Ascending aorta (tissue), 2 donors: ENCODE results near the gene TUBA4A. TPM values are rescaled to one million over a fixed set of nuclear protein-coding genes. Genes with fewer than 3 reads are reported as not detected.

ENCODE experiments used
- DNase-seq, 2 donors: peaks; one replicate each; pipeline ENCODE4 v3.0.0-alpha.2; 2019; ENCODE audit warnings: low spot score in 2 of 2
- H3K27ac ChIP-seq, 2 donors: fragments of 200-600 bp; sonication (generic); one replicate each; pipeline ENCODE4 v1.5.1; 2016 to 2017; ENCODE audit warnings: mild to moderate bottlenecking in 1 of 2
- H3K27me3 ChIP-seq: fragments of 200-600 bp; sonication (generic); one replicate; pipeline ENCODE4 v1.5.1; 2017
- H3K36me3 ChIP-seq, 2 donors: fragments of 200-600 bp; sonication (generic); one replicate each; pipeline ENCODE4 v1.5.1; 2016
- H3K4me1 ChIP-seq, 2 donors: fragments of 200-600 bp; sonication (generic); one replicate each; pipeline ENCODE4 v1.5.1; 2016 to 2017; ENCODE audit warnings: mild to moderate bottlenecking in 1 of 2
- H3K4me3 ChIP-seq, 2 donors: fragments of 200-600 bp; sonication (generic); one replicate each; pipeline ENCODE4 v1.5.1; 2016 to 2017; ENCODE audit warnings: mild to moderate bottlenecking in 1 of 2
- H3K9me3 ChIP-seq, 2 donors: fragments of 200-600 bp; sonication (generic); one replicate each; pipeline ENCODE4 v1.5.1; 2016
- intact Hi-C: fragments of 100-400 bp; cut with DNase I; formaldehyde crosslinking; loops from one replicate; pipeline ENCODE4 v1.15.1; 2023
- total RNA-seq: library from RNA; depleted of rRNA; stranded (reverse); fragments of >200 nt; gene quantifications from one replicate; pipeline ENCODE4 v1.1.0, GENCODE V29; 2016
- TF ChIP-seq, protein P1 (sequence below), 3 experiments: fragments of 200-600 bp in 2 of 3; fragments of 450-650 bp in 1 of 3; sonication (generic) in 2 of 3; IDR thresholded peaks; one replicate each; pipeline ENCODE4 v1.5.1; 2016 to 2019; ENCODE audit warnings: antibody characterized with exemption in 3 of 3, mild to moderate bottlenecking in 1 of 3, moderate library complexity in 1 of 3

The TUBA4A gene
- total RNA-seq, 1 donor from 2014 or later: 71.1 TPM

GRCh38 chr2:219216535-219216915, 37.2 kb downstream of the TUBA4A start:
- H3K36me3 ChIP-seq: peaks cover 44 to 59% of the 10 kb centered on the region in 2 donors
- TF ChIP-seq, protein P1, sequence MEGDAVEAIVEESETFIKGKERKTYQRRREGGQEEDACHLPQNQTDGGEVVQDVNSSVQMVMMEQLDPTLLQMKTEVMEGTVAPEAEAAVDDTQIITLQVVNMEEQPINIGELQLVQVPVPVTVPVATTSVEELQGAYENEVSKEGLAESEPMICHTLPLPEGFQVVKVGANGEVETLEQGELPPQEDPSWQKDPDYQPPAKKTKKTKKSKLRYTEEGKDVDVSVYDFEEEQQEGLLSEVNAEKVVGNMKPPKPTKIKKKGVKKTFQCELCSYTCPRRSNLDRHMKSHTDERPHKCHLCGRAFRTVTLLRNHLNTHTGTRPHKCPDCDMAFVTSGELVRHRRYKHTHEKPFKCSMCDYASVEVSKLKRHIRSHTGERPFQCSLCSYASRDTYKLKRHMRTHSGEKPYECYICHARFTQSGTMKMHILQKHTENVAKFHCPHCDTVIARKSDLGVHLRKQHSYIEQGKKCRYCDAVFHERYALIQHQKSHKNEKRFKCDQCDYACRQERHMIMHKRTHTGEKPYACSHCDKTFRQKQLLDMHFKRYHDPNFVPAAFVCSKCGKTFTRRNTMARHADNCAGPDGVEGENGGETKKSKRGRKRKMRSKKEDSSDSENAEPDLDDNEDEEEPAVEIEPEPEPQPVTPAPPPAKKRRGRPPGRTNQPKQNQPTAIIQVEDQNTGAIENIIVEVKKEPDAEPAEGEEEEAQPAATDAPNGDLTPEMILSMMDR (IDR thresholded peaks at IDR 0.05): no peak
- H3K4me3 ChIP-seq: no peak overlapping the region
- H3K27me3 ChIP-seq: no peaks in the 10 kb centered on the region
- no peak for DNase-seq
- intact Hi-C loops: loop anchor here (10.0 kb wide), 1 partner anchor 468 kb away; no protein-coding TSS in a partner anchor
- no peaks in the 10 kb centered on the region for H3K9me3 ChIP-seq
- H3K4me1 ChIP-seq: peaks cover 12 to 31% of the 10 kb centered on the region in 2 donors
- H3K27ac ChIP-seq: peak overlapping the region; percentile 44 to 92

- TF ChIP-seq, protein P1 (IDR thresholded peaks at IDR 0.05): no peak
- Histone ChIP-seq H3K36me3 (peaks cover 39 to 54% of the 10 kb centered on the region in 2 donors), H3K4me1 (peaks cover 12 to 31% of the 10 kb centered on the region in 2 donors), H3K9me3 (no peaks in the 10 kb centered on the region), H3K27me3 (no peaks in the 10 kb centered on the region), H3K27ac (peak overlapping the region; percentile 44 to 92), H3K4me3 (no peak overlapping the region)
- DNase-seq: no peak
- intact Hi-C loops: loop anchor here (10.0 kb wide), 1 partner anchor 469 kb away; no protein-coding TSS in a partner anchor
These were observed 37.7 kb downstream of the TUBA4A start for GRCh38 chr2:219215871-219216534.

- TF ChIP-seq, protein P1 (IDR thresholded peaks at IDR 0.05): no peak
- Histone ChIP-seq H3K4me1 (peaks cover 11 to 27% of the 10 kb centered on the region in 2 donors), H3K9me3 (no peaks in the 10 kb centered on the region), H3K27me3 (no peaks in the 10 kb centered on the region), H3K4me3 (no peak overlapping the region), H3K36me3 (peaks cover 34 to 50% of the 10 kb centered on the region in 2 donors), H3K27ac (no peak overlapping the region)
- intact Hi-C loops: loop anchor here (10.0 kb wide), 1 partner anchor 470 kb away; no protein-coding TSS in a partner anchor
- no peak for DNase-seq
These were observed 38.9 kb downstream of the TUBA4A start for GRCh38 chr2:219214786-219215185.

DNA sequence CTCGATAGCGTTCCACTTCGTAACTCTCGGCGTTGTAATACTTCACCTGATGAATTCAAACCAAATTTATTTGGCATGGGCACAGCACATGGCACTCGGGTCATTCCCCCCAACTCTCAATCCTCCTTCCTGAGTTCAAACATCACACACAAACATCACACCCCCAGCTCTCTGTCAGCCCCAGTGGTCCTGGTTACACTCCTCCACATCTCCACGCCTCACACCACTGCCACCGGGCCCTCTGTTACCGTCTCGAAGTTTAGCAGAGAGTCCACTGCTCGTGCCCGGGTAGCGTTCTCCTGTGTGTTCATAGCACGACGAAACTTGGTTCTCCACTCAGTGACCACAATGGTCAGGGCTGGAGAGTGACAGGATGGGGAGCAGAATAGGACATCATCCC, 39.6 kb downstream of the TUBA4A start:
- peaks cover 5 to 20% of the 10 kb centered on the region in 2 donors for H3K4me1 ChIP-seq
- no peak overlapping the region for H3K4me3 ChIP-seq
- H3K27ac ChIP-seq: no peak overlapping the region
- TF ChIP-seq, protein P1 (IDR thresholded peaks at IDR 0.05): no peak
- peaks cover 37 to 56% of the 10 kb centered on the region in 2 donors for H3K36me3 ChIP-seq
- H3K27me3 ChIP-seq: no peaks in the 10 kb centered on the region
- no peaks in the 10 kb centered on the region for H3K9me3 ChIP-seq
- DNase-seq: no peak
- intact Hi-C loops: loop anchor here (10.0 kb wide), 1 partner anchor 471 kb away; no protein-coding TSS in a partner anchor

GRCh38 chr2:219213486-219214071, 40.1 kb downstream of the TUBA4A start:
- H3K36me3 ChIP-seq: peaks cover 42 to 62% of the 10 kb centered on the region in 2 donors
- TF ChIP-seq, protein P1 (IDR thresholded peaks at IDR 0.05): no peak
- intact Hi-C loops: loop anchor here (10.0 kb wide), 1 partner anchor 471 kb away; no protein-coding TSS in a partner anchor

More at GRCh38 chr2:219213486-219214071, 40.1 kb downstream of the TUBA4A start:
- no peak overlapping the region for H3K27ac ChIP-seq
- no peaks in the 10 kb centered on the region for H3K27me3 ChIP-seq
- peaks cover 5 to 20% of the 10 kb centered on the region in 2 donors for H3K4me1 ChIP-seq
- no peak overlapping the region for H3K4me3 ChIP-seq
- peak in 1 of 2 donors; percentile 38 for DNase-seq
- no peaks in the 10 kb centered on the region for H3K9me3 ChIP-seq
